ENCODE results near the gene CARD16. TPM values are rescaled to one million over a fixed set of nuclear protein-coding genes. Genes with fewer than 3 reads are reported as not detected.

CARD16 gene
- total RNA-seq, 1 donor from 2014 or later = 2.0 TPM

DNA sequence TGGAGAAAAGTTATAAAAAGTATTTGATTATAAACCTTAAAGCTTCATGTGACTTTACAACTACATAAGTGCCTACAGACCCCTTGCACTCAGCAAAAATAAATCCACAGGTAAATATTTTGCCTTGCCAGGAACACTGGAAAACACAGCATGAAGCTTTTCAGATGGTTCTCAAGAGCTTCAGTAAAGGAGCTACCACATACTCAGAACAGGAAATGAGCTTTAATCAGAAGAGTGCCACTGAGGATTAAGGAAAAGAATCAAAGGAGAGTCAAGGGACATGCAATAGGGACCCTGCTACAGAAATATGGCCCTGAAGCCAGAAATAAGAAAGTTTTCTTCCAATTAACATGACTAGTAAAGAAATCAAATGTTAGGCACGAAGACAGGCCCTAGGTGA is 11.4 kb downstream of the CARD16 start:
- H3K36me3 ChIP-seq (ENCODE audit: insufficient read depth, low read length) = no peaks in the 10 kb centered on the region
- H3K4me3 ChIP-seq (ENCODE audit: insufficient read depth, low read depth, low read length) = no peak overlapping the region
- no peak for TF ChIP-seq EZH2 (IDR thresholded peaks at IDR 0.05; ENCODE audit: insufficient read depth, low read length)
- H3K27ac ChIP-seq (ENCODE audit: low read depth, low read length) = no peak overlapping the region
- no peaks in the 10 kb centered on the region for H3K79me2 ChIP-seq (ENCODE audit: insufficient read depth, low read length)
- Mint-ChIP-seq H3K9me3 (ENCODE audit: unreplicated experiment) (peaks cover 3% of the 10 kb centered on the region), H3K36me3 (ENCODE audit: low read depth, unreplicated experiment) (no peaks in the 10 kb centered on the region), H3K4me3 (ENCODE audit: unreplicated experiment) (no peak overlapping the region), H3K27ac (ENCODE audit: unreplicated experiment) (no peak overlapping the region), H3K4me1 (ENCODE audit: low read depth, unreplicated experiment) (peaks cover 5% of the 10 kb centered on the region), H3K27me3 (ENCODE audit: low read depth, unreplicated experiment) (no peaks in the 10 kb centered on the region)
- H3K27me3 ChIP-seq (ENCODE audit: insufficient read depth, low read length) = no peaks in the 10 kb centered on the region
- H3K9me3 ChIP-seq (ENCODE audit: insufficient read depth, low read depth, low read length) = no peaks in the 10 kb centered on the region
- DNase-seq (ENCODE audit: low read depth) = no peak
- no peaks in the 10 kb centered on the region for H4K20me1 ChIP-seq (ENCODE audit: insufficient read depth, low read length)
- H3K4me1 ChIP-seq (ENCODE audit: insufficient read depth, low read length) = no peaks in the 10 kb centered on the region
- H3K9ac ChIP-seq (ENCODE audit: low read length) = no peak overlapping the region
- FAIRE-seq = no peak
- H2AFZ ChIP-seq (ENCODE audit: low read depth, low read length) = no peak overlapping the region
- no peak overlapping the region for H3K4me2 ChIP-seq (ENCODE audit: low read length)

GRCh38 chr11:105033343-105033742 is 11.8 kb downstream of the CARD16 start:
- Mint-ChIP-seq H3K9me3 (ENCODE audit: unreplicated experiment) (peaks cover 3% of the 10 kb centered on the region), H3K27me3 (ENCODE audit: low read depth, unreplicated experiment) (no peaks in the 10 kb centered on the region), H3K4me1 (ENCODE audit: low read depth, unreplicated experiment) (peaks cover 5% of the 10 kb centered on the region), H3K4me3 (ENCODE audit: unreplicated experiment) (no peak overlapping the region), H3K27ac (ENCODE audit: unreplicated experiment) (no peak overlapping the region), H3K36me3 (ENCODE audit: low read depth, unreplicated experiment) (no peaks in the 10 kb centered on the region)
- FAIRE-seq (no peak), DNase-seq (ENCODE audit: low read depth) (no peak)
- no peaks in the 10 kb centered on the region for H3K9me3 ChIP-seq (ENCODE audit: insufficient read depth, low read depth, low read length)
- no peaks in the 10 kb centered on the region for H3K4me1 ChIP-seq (ENCODE audit: insufficient read depth, low read length)
- H3K4me3 ChIP-seq (ENCODE audit: insufficient read depth, low read depth, low read length) = no peak overlapping the region
- H3K4me2 ChIP-seq (ENCODE audit: low read length) = no peak overlapping the region
- H2AFZ ChIP-seq (ENCODE audit: low read depth, low read length) = no peak overlapping the region
- H3K9ac ChIP-seq (ENCODE audit: low read length) = no peak overlapping the region
- H3K36me3 ChIP-seq (ENCODE audit: insufficient read depth, low read length) = no peaks in the 10 kb centered on the region
- no peak for TF ChIP-seq EZH2 (IDR thresholded peaks at IDR 0.05; ENCODE audit: insufficient read depth, low read length)
- TF ChIP-seq, protein P1, sequence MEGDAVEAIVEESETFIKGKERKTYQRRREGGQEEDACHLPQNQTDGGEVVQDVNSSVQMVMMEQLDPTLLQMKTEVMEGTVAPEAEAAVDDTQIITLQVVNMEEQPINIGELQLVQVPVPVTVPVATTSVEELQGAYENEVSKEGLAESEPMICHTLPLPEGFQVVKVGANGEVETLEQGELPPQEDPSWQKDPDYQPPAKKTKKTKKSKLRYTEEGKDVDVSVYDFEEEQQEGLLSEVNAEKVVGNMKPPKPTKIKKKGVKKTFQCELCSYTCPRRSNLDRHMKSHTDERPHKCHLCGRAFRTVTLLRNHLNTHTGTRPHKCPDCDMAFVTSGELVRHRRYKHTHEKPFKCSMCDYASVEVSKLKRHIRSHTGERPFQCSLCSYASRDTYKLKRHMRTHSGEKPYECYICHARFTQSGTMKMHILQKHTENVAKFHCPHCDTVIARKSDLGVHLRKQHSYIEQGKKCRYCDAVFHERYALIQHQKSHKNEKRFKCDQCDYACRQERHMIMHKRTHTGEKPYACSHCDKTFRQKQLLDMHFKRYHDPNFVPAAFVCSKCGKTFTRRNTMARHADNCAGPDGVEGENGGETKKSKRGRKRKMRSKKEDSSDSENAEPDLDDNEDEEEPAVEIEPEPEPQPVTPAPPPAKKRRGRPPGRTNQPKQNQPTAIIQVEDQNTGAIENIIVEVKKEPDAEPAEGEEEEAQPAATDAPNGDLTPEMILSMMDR (IDR thresholded peaks at IDR 0.05; ENCODE audit: insufficient read depth, low read depth, low read length) = no peak
- no peaks in the 10 kb centered on the region for H4K20me1 ChIP-seq (ENCODE audit: insufficient read depth, low read length)
- H3K79me2 ChIP-seq (ENCODE audit: insufficient read depth, low read length) = no peaks in the 10 kb centered on the region
- H3K27me3 ChIP-seq (ENCODE audit: insufficient read depth, low read length) = no peaks in the 10 kb centered on the region
- no peak overlapping the region for H3K27ac ChIP-seq (ENCODE audit: low read depth, low read length)

DNA sequence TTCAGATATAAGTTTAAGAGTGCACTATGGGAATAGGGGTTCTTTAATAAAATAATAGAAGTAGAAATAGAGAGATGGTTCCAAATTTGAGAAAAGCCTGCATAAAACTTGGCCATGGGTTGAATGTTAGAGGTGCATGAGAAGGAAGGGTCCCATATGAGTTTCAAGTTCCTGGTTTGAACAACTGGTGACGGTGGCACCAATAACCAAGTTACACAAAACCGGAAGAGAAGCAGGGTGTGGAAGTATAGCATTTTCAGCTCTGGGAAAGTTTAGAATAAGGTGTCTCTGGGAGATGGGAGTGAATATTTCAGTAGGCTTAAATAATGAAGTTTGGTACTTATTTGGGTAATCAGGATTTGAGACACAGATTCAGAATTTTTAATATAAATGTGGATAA is 12.6 kb downstream of the CARD16 start:
- H2AFZ ChIP-seq (ENCODE audit: low read depth, low read length) = no peak overlapping the region
- H4K20me1 ChIP-seq (ENCODE audit: insufficient read depth, low read length) = no peaks in the 10 kb centered on the region
- Mint-ChIP-seq H3K27me3 (ENCODE audit: low read depth, unreplicated experiment) (no peaks in the 10 kb centered on the region), H3K4me3 (ENCODE audit: unreplicated experiment) (no peak overlapping the region), H3K4me1 (ENCODE audit: low read depth, unreplicated experiment) (peaks cover 5% of the 10 kb centered on the region), H3K9me3 (ENCODE audit: unreplicated experiment) (peaks cover 3% of the 10 kb centered on the region), H3K36me3 (ENCODE audit: low read depth, unreplicated experiment) (no peaks in the 10 kb centered on the region), H3K27ac (ENCODE audit: unreplicated experiment) (no peak overlapping the region)
- no peaks in the 10 kb centered on the region for H3K36me3 ChIP-seq (ENCODE audit: insufficient read depth, low read length)
- DNase-seq (ENCODE audit: low read depth) (no peak), FAIRE-seq (no peak)
- H3K79me2 ChIP-seq (ENCODE audit: insufficient read depth, low read length) = no peaks in the 10 kb centered on the region
- no peaks in the 10 kb centered on the region for H3K9me3 ChIP-seq (ENCODE audit: insufficient read depth, low read depth, low read length)
- H3K27ac ChIP-seq (ENCODE audit: low read depth, low read length) = no peak overlapping the region
- H3K4me1 ChIP-seq (ENCODE audit: insufficient read depth, low read length) = no peaks in the 10 kb centered on the region
- no peaks in the 10 kb centered on the region for H3K27me3 ChIP-seq (ENCODE audit: insufficient read depth, low read length)
- H3K9ac ChIP-seq (ENCODE audit: low read length) = no peak overlapping the region
- TF ChIP-seq, protein P1 (IDR thresholded peaks at IDR 0.05; ENCODE audit: insufficient read depth, low read depth, low read length) = no peak
- no peak for TF ChIP-seq EZH2 (IDR thresholded peaks at IDR 0.05; ENCODE audit: insufficient read depth, low read length)
- H3K4me2 ChIP-seq (ENCODE audit: low read length) = no peak overlapping the region
- no peak overlapping the region for H3K4me3 ChIP-seq (ENCODE audit: insufficient read depth, low read depth, low read length)
